SK-N-DZ (cell line): ENCODE results near the gene TPST2.

Experiments
- DNase-seq: peaks from one replicate; pipeline ENCODE4 v3.0.0-alpha.2; 2015; ENCODE audit warnings: low spot score

TPST2 gene

DNA sequence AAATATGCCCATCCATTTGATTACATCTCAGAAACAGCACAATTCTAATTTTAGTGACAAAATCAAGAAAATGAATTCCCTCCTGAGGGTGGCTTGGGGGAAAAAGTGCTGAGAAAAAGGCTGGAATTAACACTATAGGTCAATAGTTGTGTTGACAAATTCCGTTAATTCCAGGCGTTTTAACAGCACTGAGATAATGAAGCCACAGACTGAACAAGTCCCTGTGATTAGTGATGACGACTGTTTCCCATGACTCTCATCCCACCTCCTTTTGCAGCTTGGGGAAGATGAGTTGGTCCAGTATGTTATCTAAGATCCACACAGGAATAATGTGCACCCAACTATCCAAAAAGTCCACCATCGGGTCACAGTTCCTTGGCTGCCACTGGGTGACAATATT is 93.5 kb downstream of the TPST2 start:
- DNase-seq: no peak

- no peak for DNase-seq
Measured at GRCh38 chr22:26494506-26494905, 95.4 kb downstream of the TPST2 start.

- no peak for DNase-seq
Measured at GRCh38 chr22:26492220-26492619, 97.7 kb downstream of the TPST2 start.

GRCh38 chr22:26489447-26490036 is 100.4 kb downstream of the TPST2 start:
- DNase-seq: no peak

GRCh38 chr22:26487996-26488395 is 101.9 kb downstream of the TPST2 start:
- DNase-seq: no peak

- DNase-seq: no peak
Measured at GRCh38 chr22:26486394-26486793, 103.5 kb downstream of the TPST2 start.

GRCh38 chr22:26485806-26486390 is 104.0 kb downstream of the TPST2 start:
- no peak for DNase-seq

GRCh38 chr22:26485013-26485412 is 104.9 kb downstream of the TPST2 start:
- no peak for DNase-seq

- no peak for DNase-seq
Measured at GRCh38 chr22:26484360-26484706, 105.6 kb downstream of the TPST2 start.

- peak; percentile 85 for DNase-seq
Measured at GRCh38 chr22:26483439-26484359, 106.2 kb downstream of the TPST2 start, which contains the start of the genes HPS4 and SRRD. Gene HPS4, minus strand, starts transcription at chr22:26483783. Its CDS starts 2,021 bp downstream, at chr22:26481762. Gene SRRD, plus strand, starts transcription at chr22:26483877. Its CDS starts 14 bp downstream, at chr22:26483891.

DNA sequence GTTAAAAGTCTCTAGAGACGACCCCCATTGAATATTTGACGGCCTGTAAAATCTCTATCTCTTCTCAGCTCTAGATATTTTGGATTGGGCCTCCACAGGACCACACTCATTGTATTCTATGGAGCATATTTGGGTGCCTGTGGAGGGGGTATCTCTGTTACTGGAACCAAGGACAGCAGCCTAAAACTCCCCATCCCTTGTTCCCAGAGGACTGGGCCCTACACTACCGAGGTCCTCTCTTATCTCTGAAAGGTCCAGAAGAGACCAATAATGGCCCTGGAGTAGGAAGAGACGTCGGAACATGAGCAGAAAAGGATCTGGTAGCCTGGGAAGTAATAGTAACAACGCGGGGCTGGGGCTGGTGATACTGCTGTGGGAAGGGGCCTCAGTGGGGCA is 106.9 kb downstream of the TPST2 start:
- no peak for DNase-seq

DNA sequence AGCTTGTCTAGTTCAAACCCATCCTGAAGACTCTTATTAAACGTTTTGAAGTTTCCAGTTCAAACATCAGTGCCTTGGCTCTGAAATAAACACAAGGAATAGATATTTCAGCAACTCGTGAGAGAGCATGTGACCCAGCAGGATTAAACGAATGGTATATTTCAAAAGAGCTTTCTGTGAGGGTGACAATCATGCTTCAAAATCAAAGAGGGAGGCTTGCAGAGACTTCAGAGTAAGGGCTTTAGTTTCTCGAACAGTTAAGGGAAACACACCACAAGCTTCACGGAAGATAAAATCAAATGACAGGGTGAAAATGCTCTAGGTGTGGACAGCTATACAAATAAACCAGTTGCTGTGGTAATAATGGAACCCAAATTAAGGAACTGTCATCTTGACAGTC is 107.8 kb downstream of the TPST2 start:
- no peak for DNase-seq

GRCh38 chr22:26481694-26482093 is 108.2 kb downstream of the TPST2 start:
- no peak for DNase-seq

DNA sequence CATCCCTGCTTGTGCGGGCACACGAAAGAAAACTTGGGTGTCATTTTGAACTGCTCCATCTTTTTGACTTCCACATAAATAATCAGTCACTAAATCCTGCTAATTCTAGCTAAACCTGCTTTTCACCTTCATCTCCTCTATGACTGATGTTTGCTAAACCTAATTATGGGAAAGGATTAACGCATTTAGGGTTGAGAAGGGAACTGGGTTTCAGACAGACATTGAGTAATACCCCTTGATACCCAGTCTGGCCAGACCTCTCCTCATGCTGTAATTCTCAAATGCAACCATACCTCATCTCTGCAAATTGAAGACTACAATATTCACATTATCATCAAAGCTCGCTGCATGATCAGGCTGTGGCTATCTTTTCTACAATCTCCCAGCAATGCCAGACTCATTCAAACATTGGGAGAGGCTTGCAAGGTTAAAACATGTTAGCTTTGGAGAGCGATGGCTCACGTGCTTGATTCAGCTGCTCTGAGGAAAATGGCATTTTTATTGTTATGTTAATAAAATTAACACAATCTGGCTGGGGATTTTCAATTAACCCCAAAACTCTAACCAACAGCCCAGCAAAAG is 108.7 kb downstream of the TPST2 start:
- no peak for DNase-seq

DNA sequence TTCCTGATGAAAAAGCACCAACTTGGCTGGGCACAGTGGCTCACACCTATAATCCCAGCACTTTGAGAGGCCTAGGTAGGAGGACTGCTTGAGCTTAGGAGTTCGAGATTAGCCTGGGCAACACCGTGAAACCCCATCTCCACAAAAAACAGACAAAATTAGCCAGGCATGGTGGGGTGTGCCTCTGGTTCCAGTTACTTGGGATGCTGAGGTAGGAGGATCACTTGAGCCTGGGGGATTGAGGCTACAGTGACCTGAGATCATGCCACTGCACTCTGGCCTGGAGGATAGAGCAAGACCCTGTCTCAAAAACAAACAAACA is 109.4 kb downstream of the TPST2 start:
- no peak for DNase-seq

DNA sequence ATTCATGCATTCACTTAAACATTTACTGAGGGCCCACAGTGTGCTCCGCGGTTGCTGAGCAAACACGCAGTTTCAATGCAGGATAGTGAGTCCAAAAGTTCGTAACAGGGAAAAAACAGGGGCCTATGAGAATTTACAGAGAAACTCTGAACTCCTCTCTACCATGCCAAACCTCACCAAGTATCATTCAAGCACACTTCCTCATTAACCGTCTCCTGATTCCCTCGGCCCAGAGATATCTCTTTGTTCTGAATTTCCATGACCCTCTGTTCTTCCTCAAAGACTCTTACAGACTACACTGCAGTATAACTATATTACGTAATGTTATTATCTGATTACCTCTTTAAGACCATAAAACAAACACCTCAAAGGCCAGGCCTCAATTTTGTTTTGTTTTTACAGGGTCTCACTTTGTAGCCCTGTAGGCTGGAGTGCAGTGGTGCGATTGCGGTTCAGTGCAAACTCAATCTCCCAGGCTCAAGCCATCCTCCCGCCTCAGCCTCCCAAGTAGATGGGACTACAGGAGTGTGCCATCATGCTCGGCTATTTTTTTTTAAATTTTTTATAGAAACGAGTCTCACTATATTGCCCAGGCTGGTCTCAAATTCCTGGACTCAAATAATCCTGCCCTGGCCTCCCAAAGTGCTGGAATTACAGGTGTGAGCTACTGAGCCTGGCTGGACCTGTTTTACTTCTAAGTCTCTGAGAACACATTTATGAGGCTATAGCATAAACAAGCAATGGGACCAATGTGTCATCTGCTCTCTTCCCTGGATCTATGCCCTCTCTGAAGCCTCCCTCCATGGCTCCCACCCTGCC is 109.9 kb downstream of the TPST2 start:
- peak; percentile 21 for DNase-seq

- no peak for DNase-seq
Measured at GRCh38 chr22:26479043-26479791, 110.7 kb downstream of the TPST2 start.

GRCh38 chr22:26477341-26477731 is 112.6 kb downstream of the TPST2 start:
- DNase-seq: no peak

DNA sequence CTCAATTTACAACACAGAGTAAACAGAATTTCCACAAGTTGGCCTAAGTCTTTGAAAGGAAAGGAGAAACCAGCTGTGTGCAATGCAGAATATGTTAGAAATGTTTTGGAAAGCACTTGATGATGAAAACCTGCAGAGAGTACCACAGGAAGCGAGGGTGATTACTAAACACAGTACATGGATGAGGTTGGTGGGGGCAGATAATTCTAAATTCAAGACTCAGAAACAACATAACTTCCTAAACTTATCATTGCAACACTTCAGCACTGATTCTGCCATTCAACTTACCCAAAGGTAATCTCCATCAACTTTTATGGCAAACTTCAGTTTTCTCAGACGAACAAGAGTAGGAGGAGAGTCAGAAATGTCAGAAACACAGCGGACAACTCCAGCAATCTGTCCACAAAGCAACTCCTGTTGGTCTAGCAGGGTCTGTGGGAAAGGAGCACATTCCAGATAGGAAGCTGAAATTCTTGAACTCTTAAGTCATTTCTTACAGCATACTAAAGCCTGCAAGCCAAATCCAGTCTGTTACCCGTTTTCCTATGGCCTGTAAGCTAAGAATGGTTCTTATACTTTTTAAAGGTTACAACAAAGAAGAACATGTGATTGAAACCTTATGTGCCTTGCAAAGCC is 113.1 kb downstream of the TPST2 start:
- DNase-seq: no peak

GRCh38 chr22:26474682-26475081 is 115.2 kb downstream of the TPST2 start:
- DNase-seq: no peak
